Fibroblast of skin of scalp (primary cell): Measurements from ENCODE around the gene EYA4.

Source experiments
- DNase-seq: peaks from one replicate; pipeline ENCODE4 v3.0.0-alpha.2; 2013

The EYA4 gene

GRCh38 chr6:133291671-133292070, 50.5 kb downstream of the EYA4 start:
- no peak for DNase-seq

- DNase-seq = no peak
Observed at GRCh38 chr6:133297657-133298056, 56.5 kb downstream of the EYA4 start.

GRCh38 chr6:133298335-133298734, 57.2 kb downstream of the EYA4 start:
- DNase-seq = no peak

- no peak for DNase-seq
Observed at GRCh38 chr6:133298801-133299200, 57.6 kb downstream of the EYA4 start.

- DNase-seq = no peak
Observed at GRCh38 chr6:133300896-133301295, 59.7 kb downstream of the EYA4 start.

GRCh38 chr6:133301835-133302234, 60.7 kb downstream of the EYA4 start:
- DNase-seq = peak; percentile 30

- DNase-seq = peak; percentile 55
Observed at GRCh38 chr6:133306931-133307330, 65.8 kb downstream of the EYA4 start.

- DNase-seq = no peak
Observed at GRCh38 chr6:133309579-133309978, 68.4 kb downstream of the EYA4 start.

- no peak for DNase-seq
Observed at GRCh38 chr6:133312006-133312405, 70.8 kb downstream of the EYA4 start.

GRCh38 chr6:133313068-133313467, 71.9 kb downstream of the EYA4 start:
- no peak for DNase-seq

GRCh38 chr6:133314947-133315346, 73.8 kb downstream of the EYA4 start:
- peak; percentile 30 for DNase-seq

GRCh38 chr6:133315811-133316210, 74.7 kb downstream of the EYA4 start:
- DNase-seq = no peak

GRCh38 chr6:133317704-133318103, 76.5 kb downstream of the EYA4 start:
- no peak for DNase-seq

- no peak for DNase-seq
Observed at GRCh38 chr6:133326584-133326983, 85.4 kb downstream of the EYA4 start.

GRCh38 chr6:133333852-133334251, 92.7 kb downstream of the EYA4 start:
- no peak for DNase-seq

GRCh38 chr6:133337308-133337707, 96.2 kb downstream of the EYA4 start:
- peak; percentile 40 for DNase-seq

GRCh38 chr6:133339543-133340384, 98.6 kb downstream of the EYA4 start:
- DNase-seq = no peak

GRCh38 chr6:133340557-133340956, 99.4 kb downstream of the EYA4 start:
- peak; percentile 49 for DNase-seq

GRCh38 chr6:133341607-133342158, 100.5 kb downstream of the EYA4 start:
- DNase-seq = peak; percentile 86

- no peak for DNase-seq
Observed at GRCh38 chr6:133343220-133343619, 102.1 kb downstream of the EYA4 start.

- no peak for DNase-seq
Observed at GRCh38 chr6:133348846-133349245, 107.7 kb downstream of the EYA4 start.

GRCh38 chr6:133350928-133351327, 109.8 kb downstream of the EYA4 start:
- no peak for DNase-seq

- no peak for DNase-seq
Observed at GRCh38 chr6:133352046-133352445, 110.9 kb downstream of the EYA4 start.

- DNase-seq = no peak
Observed at GRCh38 chr6:133353061-133353460, 111.9 kb downstream of the EYA4 start.
